Measurements from ENCODE around the gene VEZT. TPM values are rescaled to one million over a fixed set of nuclear protein-coding genes. Genes with fewer than 3 reads are reported as not detected.

Gene VEZT
- total RNA-seq, 1 donor from 2014 or later, result 89.9 TPM

DNA sequence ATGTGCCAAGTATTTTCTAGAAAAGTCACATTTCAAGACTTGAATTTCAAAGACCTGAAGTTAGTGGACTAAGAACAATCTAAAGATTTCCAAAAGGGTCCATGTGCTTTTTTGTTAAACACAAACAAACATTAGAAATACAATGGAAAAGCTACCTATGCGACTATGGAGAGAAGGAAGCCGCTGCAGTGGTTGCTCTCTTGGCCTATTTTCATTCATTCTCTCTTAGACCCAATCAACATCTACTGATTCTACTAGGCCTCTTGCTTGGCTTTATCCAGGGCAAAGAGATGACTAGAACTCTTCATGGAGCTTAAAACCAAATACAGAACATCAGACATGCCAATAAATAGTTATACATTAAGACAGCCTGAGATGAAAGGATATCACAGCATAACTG is 10.2 kb upstream of the VEZT start:
- Mint-ChIP-seq H3K27ac (ENCODE audit: unreplicated experiment) (peak overlapping the region; percentile 65), H3K9me3 (ENCODE audit: unreplicated experiment) (no peaks in the 10 kb centered on the region), H3K27me3 (ENCODE audit: unreplicated experiment) (peaks cover 4% of the 10 kb centered on the region), H3K4me3 (ENCODE audit: unreplicated experiment) (no peak overlapping the region), H3K36me3 (ENCODE audit: low read depth, unreplicated experiment) (peaks cover 20% of the 10 kb centered on the region), H3K4me1 (ENCODE audit: unreplicated experiment) (peaks cover 45% of the 10 kb centered on the region)
- no peak for DNase-seq (ENCODE audit: low spot score)
- TF ChIP-seq, protein P1, sequence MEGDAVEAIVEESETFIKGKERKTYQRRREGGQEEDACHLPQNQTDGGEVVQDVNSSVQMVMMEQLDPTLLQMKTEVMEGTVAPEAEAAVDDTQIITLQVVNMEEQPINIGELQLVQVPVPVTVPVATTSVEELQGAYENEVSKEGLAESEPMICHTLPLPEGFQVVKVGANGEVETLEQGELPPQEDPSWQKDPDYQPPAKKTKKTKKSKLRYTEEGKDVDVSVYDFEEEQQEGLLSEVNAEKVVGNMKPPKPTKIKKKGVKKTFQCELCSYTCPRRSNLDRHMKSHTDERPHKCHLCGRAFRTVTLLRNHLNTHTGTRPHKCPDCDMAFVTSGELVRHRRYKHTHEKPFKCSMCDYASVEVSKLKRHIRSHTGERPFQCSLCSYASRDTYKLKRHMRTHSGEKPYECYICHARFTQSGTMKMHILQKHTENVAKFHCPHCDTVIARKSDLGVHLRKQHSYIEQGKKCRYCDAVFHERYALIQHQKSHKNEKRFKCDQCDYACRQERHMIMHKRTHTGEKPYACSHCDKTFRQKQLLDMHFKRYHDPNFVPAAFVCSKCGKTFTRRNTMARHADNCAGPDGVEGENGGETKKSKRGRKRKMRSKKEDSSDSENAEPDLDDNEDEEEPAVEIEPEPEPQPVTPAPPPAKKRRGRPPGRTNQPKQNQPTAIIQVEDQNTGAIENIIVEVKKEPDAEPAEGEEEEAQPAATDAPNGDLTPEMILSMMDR (IDR thresholded peaks at IDR 0.05; ENCODE audit: unreplicated experiment), result no peak

DNA sequence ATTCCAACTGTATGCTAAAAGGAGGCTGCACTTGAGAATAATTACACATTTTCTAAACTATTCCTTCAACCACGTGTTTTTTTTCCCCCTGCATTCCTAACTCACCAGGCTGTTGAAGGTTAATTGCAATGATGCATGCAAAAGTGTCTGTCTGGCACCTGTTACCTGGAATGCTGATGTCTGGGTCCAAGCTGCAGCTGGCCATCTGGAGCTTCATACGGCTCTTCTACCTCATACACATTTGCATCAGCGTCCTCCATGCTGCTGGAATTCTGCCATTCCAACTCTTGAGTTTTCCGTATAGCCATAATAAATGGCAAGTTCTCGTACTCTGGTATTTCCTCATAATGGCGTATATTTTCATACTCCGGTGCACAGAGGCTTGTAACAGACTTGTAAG is 8.9 kb upstream of the VEZT start:
- DNase-seq (ENCODE audit: low spot score), result no peak
- no peak overlapping the region for H3K27ac Mint-ChIP-seq (ENCODE audit: unreplicated experiment)
- peaks cover 4% of the 10 kb centered on the region for H3K27me3 Mint-ChIP-seq (ENCODE audit: unreplicated experiment)
- TF ChIP-seq, protein P1 (IDR thresholded peaks at IDR 0.05; ENCODE audit: unreplicated experiment), result no peak
- peaks cover 20% of the 10 kb centered on the region for H3K36me3 Mint-ChIP-seq (ENCODE audit: low read depth, unreplicated experiment)
- no peak overlapping the region for H3K4me3 Mint-ChIP-seq (ENCODE audit: unreplicated experiment)
- H3K9me3 Mint-ChIP-seq (ENCODE audit: unreplicated experiment), result no peaks in the 10 kb centered on the region
- peaks cover 42% of the 10 kb centered on the region for H3K4me1 Mint-ChIP-seq (ENCODE audit: unreplicated experiment)

DNA sequence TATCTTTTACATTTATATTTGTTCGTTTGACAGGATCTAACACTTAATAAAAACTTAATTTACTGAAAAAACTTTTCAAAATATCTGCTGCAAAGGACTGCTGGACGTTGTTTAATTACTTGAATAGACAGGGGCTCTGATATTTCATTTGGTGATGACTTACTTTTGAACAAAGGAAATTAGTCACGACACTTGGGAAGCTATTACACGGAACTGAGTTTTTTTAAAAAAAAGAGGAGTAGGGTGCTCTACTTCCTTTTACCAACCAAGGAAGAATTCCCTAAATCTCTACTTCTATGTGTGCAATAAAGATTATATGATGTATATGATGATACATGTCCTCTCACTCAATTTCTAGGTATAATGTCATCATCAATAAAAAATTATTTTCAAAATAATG is 5.0 kb upstream of the VEZT start:
- Mint-ChIP-seq H3K27me3 (ENCODE audit: unreplicated experiment) (peaks cover 10% of the 10 kb centered on the region), H3K9me3 (ENCODE audit: unreplicated experiment) (no peaks in the 10 kb centered on the region), H3K4me1 (ENCODE audit: unreplicated experiment) (peaks cover 26% of the 10 kb centered on the region), H3K4me3 (ENCODE audit: unreplicated experiment) (no peak overlapping the region), H3K27ac (ENCODE audit: unreplicated experiment) (no peak overlapping the region), H3K36me3 (ENCODE audit: low read depth, unreplicated experiment) (peaks cover 9% of the 10 kb centered on the region)
- TF ChIP-seq, protein P1 (IDR thresholded peaks at IDR 0.05; ENCODE audit: unreplicated experiment), result no peak
- no peak for DNase-seq (ENCODE audit: low spot score)

DNA sequence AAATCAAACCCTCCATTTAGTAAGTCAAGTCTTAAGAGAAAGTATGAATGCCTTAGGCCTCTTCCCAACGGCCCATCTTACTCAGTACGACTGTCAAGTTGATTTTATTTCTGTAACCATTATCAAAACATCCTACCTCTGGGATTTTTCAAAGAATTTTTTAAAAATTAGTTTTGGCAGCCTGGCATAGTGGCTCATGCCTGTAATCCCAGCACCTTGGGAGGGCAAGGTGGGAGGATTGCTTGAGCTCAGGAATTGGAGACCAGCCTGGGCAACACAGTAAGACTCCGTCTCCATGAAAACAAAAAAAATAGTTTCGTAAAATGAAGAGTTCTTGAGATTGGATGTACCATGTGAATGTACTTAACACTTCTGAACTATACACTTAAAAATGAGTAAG is 4.5 kb upstream of the VEZT start:
- H3K36me3 Mint-ChIP-seq (ENCODE audit: low read depth, unreplicated experiment), result peaks cover 9% of the 10 kb centered on the region
- H3K9me3 Mint-ChIP-seq (ENCODE audit: unreplicated experiment), result no peaks in the 10 kb centered on the region
- no peak for DNase-seq (ENCODE audit: low spot score)
- TF ChIP-seq, protein P1 (IDR thresholded peaks at IDR 0.05; ENCODE audit: unreplicated experiment), result no peak
- peaks cover 10% of the 10 kb centered on the region for H3K27me3 Mint-ChIP-seq (ENCODE audit: unreplicated experiment)
- H3K27ac Mint-ChIP-seq (ENCODE audit: unreplicated experiment), result peak overlapping the region; percentile 19
- no peak overlapping the region for H3K4me3 Mint-ChIP-seq (ENCODE audit: unreplicated experiment)
- H3K4me1 Mint-ChIP-seq (ENCODE audit: unreplicated experiment), result peaks cover 24% of the 10 kb centered on the region

DNA sequence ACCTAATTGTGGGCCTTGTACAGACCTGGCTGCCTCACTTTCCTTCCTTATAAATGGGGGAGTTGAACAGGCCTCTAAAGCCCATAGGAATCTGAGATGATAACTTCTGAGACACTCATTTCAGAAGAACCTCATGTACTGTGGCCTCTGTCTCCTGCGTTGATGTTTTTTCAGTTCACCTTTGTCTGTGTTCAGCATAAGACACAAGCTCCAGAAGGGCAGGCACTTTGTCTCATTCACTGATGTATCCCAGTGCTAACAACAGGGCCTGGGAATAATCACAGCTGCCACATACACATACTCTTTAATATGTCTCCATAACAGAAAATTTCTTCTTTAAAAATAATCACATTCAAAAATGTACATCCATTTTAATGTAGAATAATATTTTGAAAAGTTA is 3.7 kb upstream of the VEZT start:
- Mint-ChIP-seq H3K9me3 (ENCODE audit: unreplicated experiment) (no peaks in the 10 kb centered on the region), H3K27ac (ENCODE audit: unreplicated experiment) (peak overlapping the region; percentile 19), H3K36me3 (ENCODE audit: low read depth, unreplicated experiment) (peaks cover 9% of the 10 kb centered on the region), H3K4me3 (ENCODE audit: unreplicated experiment) (no peak overlapping the region), H3K4me1 (ENCODE audit: unreplicated experiment) (peaks cover 30% of the 10 kb centered on the region), H3K27me3 (ENCODE audit: unreplicated experiment) (peaks cover 10% of the 10 kb centered on the region)
- TF ChIP-seq, protein P1 (IDR thresholded peaks at IDR 0.05; ENCODE audit: unreplicated experiment), result no peak
- no peak for DNase-seq (ENCODE audit: low spot score)

All from endothelial cell (in vitro differentiated cells).